Measurements from ENCODE around the gene CTDP1. TPM values are rescaled to one million over a fixed set of nuclear protein-coding genes. Genes with fewer than 3 reads are reported as not detected.

Gene CTDP1
- total RNA-seq, 1 donor from 2014 or later, result 7.5 TPM

DNA sequence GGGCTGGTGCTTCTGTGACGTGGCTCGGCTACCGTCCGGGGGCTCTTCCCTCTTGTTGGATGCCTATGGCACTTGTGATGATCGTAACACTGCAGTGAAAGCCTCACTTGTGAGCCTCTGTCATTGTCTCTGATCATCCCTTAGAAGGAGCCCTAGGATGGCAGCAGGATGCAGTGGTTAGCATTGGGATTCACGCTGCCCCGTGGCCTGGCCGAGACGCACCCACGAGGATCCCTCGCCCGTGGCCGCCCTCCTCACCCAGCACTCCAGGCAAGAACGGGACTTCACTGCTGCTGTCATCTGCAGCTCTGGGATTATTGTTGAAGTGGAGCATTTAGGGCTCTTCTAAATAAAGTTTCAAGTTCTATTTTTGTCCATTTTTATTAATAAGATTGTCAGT lies 46.8 kb upstream of the CTDP1 start:
- intact Hi-C loops (cut with micrococcal nuclease), result no loop called here
- H3K27me3 ChIP-seq (ENCODE audit: low read depth), result peaks cover 27% of the 10 kb centered on the region

DNA sequence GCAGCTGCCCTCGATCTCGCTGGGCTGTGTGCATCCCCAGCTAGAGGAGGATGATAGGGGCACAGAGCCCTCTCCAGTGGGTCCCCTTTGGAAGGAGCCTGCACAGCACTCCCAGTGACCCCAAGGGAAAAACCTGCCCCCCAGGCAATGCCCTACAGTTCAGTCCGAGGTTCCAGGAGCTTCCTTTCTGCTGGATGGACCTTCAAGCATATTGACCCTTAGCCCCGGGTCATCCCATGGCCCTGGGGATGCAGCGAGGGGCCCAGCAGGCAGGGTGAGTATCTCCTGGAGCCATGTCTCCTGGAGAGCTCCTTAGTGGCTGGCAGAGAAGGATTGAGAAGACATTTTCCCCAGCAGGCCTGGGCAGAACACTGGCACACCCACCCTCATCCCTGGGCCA lies 45.4 kb upstream of the CTDP1 start:
- intact Hi-C loops (cut with micrococcal nuclease), result no loop called here
- TF ChIP-seq, protein P1, sequence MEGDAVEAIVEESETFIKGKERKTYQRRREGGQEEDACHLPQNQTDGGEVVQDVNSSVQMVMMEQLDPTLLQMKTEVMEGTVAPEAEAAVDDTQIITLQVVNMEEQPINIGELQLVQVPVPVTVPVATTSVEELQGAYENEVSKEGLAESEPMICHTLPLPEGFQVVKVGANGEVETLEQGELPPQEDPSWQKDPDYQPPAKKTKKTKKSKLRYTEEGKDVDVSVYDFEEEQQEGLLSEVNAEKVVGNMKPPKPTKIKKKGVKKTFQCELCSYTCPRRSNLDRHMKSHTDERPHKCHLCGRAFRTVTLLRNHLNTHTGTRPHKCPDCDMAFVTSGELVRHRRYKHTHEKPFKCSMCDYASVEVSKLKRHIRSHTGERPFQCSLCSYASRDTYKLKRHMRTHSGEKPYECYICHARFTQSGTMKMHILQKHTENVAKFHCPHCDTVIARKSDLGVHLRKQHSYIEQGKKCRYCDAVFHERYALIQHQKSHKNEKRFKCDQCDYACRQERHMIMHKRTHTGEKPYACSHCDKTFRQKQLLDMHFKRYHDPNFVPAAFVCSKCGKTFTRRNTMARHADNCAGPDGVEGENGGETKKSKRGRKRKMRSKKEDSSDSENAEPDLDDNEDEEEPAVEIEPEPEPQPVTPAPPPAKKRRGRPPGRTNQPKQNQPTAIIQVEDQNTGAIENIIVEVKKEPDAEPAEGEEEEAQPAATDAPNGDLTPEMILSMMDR (IDR thresholded peaks at IDR 0.05; ENCODE audit: borderline replicate concordance), result no peak
- DNase-seq, result no peak
- H3K9me3 ChIP-seq (replicated peaks), result no peaks in the 10 kb centered on the region
- no peak overlapping the region for H3K27ac ChIP-seq (replicated peaks)
- peaks cover 29% of the 10 kb centered on the region for H3K27me3 ChIP-seq (ENCODE audit: low read depth)
- no peaks in the 10 kb centered on the region for H3K4me1 ChIP-seq
- no peaks in the 10 kb centered on the region for H3K36me3 ChIP-seq
- no peak overlapping the region for H3K4me3 ChIP-seq

More for the DNA sequence above, 46.8 kb upstream of the CTDP1 start:
- H3K9me3 ChIP-seq (replicated peaks), result no peaks in the 10 kb centered on the region
- H3K36me3 ChIP-seq, result no peaks in the 10 kb centered on the region
- H3K4me3 ChIP-seq, result no peak overlapping the region
- TF ChIP-seq, protein P1 (IDR thresholded peaks at IDR 0.05; ENCODE audit: borderline replicate concordance), result no peak
- DNase-seq, result no peak
- no peaks in the 10 kb centered on the region for H3K4me1 ChIP-seq
- H3K27ac ChIP-seq (replicated peaks), result no peak overlapping the region

DNA sequence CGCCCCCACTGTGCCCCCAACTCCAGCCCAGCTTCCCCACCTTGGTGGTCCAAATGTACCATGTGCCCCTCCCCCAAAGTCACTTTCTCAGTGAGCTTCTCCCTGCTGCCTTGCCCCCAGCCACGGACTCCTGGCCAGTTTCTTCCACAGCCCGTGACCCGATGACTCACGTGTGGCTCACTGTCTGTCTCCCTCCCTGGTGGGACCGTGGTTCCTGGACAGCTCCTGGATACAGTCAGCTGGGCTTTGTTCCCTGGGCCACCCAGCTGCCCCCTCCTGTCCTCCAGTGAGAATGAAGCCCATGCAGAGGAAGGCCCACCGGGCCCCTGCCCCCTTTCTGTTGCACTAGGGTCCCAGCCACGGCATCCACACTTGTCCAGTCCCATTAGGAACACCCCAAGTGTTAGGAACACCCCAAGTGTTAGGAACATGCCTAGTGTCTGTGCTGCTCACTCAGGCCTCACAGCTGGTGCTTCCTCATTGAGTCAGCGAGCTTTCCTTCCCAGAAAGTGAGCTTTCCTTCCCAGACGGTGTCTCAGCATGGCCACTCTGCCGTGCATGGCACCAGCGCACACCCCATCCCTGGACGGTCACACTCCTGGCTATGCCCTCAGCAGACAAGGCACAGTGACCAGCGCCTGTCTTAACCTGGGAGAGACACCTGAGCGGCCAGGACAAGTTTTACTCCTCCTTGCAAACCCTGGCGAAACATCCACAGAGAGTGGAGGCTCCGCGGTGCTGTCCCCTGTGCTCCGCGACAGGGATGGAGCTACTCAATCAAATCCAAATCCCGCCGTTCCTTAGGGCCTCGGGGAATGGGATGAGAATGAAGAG lies 44.8 kb upstream of the CTDP1 start:
- TF ChIP-seq, protein P1 (IDR thresholded peaks at IDR 0.05; ENCODE audit: borderline replicate concordance), result no peak
- no peak for DNase-seq
- intact Hi-C loops (cut with micrococcal nuclease), result no loop called here

DNA sequence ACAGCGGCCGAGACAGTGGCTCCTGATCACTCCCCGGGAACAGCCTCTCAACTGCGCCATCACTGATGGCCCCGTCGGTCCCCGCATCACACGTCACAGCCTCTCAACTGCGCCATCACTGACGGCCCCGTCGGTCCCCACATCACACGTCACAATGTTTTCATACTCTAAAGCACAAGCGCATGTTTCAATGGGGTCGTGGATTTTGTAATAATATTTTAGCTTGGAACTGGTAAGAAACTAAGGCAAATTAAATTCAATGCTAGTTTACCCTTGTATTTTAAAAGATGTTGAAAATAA lies 44.2 kb upstream of the CTDP1 start:
- no peak overlapping the region for H3K4me3 ChIP-seq
- peaks cover 38% of the 10 kb centered on the region for H3K27me3 ChIP-seq (ENCODE audit: low read depth)
- DNase-seq, result no peak
- TF ChIP-seq, protein P1 (IDR thresholded peaks at IDR 0.05; ENCODE audit: borderline replicate concordance), result no peak
- H3K4me1 ChIP-seq, result no peaks in the 10 kb centered on the region
- no peak overlapping the region for H3K27ac ChIP-seq (replicated peaks)
- intact Hi-C loops (cut with micrococcal nuclease), result no loop called here
- H3K36me3 ChIP-seq, result no peaks in the 10 kb centered on the region
- no peaks in the 10 kb centered on the region for H3K9me3 ChIP-seq (replicated peaks)

More for the DNA sequence above, 44.8 kb upstream of the CTDP1 start:
- no peaks in the 10 kb centered on the region for H3K4me1 ChIP-seq
- no peak overlapping the region for H3K27ac ChIP-seq (replicated peaks)
- no peaks in the 10 kb centered on the region for H3K9me3 ChIP-seq (replicated peaks)
- H3K27me3 ChIP-seq (ENCODE audit: low read depth), result peaks cover 33% of the 10 kb centered on the region
- no peak overlapping the region for H3K4me3 ChIP-seq
- no peaks in the 10 kb centered on the region for H3K36me3 ChIP-seq

DNA sequence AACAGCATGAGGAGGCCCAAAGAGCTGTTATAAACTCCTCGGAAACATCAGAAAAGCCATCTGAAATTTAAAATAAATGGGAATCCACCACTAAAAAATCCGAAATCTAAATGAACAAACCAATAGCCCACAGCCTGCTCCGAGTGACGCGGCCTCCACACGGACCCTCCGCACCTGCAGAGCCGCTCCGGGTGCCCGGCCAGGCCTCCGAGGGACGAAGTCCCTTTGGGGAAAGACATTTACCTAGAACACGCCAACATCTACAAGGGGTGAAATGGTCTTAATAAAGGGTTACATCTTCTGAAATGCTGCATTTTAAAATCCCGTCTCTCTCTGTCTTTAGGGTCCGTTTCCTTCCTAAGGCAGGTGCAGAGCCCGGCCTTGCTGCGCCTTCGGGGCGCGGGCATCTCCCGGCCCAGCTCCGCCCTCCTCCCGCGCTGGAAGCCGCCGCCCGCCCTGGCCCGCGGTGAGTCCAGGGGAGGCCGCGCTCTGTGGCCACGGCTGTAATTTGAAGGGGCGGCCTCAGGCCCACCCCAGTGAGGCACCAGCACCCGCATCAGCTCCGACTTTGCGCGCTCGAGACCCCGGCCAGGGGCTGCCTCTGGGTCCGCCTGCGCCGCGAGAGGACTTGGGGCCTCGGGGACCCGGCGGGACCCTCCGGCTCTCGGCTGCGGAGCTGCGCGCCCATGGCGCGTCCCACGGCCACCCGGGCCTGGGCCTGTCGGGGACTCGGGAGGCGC lies 42.3 kb upstream of the CTDP1 start:
- Histone ChIP-seq H3K27ac (replicated peaks) (no peak overlapping the region), H3K4me3 (peak overlapping the region; percentile 11), H3K9me3 (replicated peaks) (no peaks in the 10 kb centered on the region), H3K4me1 (no peaks in the 10 kb centered on the region), H3K36me3 (no peaks in the 10 kb centered on the region), H3K27me3 (ENCODE audit: low read depth) (peaks cover 56% of the 10 kb centered on the region)
- intact Hi-C loops (cut with micrococcal nuclease), result no loop called here
- TF ChIP-seq, protein P1 (IDR thresholded peaks at IDR 0.05; ENCODE audit: borderline replicate concordance), result no peak
- DNase-seq, result no peak
